ENCODE measurements around the gene NFU1. TPM values are rescaled to one million over a fixed set of nuclear protein-coding genes. Genes with fewer than 3 reads are reported as not detected.

NFU1 gene
- polyA plus RNA-seq, 1 of the 3 experiments (the other 2 are of a cell fraction): 23.5 TPM

DNA sequence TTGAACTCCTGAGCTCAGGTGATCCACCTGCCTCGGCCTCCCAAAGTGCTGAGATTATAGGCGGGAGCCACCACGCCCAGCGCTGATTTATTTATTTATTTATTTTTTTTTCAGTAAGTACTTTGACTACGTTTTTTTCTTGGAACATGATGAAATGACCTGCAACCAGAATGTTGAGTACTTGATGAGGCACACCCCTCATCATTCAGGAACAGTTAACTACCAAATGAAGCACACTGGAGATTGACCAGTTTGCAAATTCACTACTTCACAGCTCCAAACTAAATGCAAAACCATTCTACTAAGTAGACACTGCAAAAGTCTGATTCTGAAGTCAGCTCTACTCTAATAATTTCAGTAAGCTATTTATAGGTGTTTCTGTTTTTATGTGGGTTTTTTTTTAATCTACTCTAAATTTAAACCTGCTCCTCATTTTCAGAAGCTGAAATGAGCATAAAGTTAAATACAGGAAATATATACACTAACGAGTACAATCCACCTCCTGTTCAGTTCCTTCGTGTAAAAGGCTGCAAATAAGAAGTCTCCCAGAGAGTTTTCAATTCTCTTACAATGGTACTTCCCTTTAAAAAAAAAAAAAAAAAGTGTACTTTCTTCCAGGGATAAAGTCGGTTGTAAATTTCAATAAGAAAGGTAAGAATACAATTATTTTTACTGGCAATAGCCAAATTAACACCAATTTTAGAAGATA, 51.6 kb downstream of the NFU1 start:
- Histone ChIP-seq H3K79me2 (ENCODE audit: insufficient read depth) (peaks cover 68% of the 10 kb centered on the region), H2AFZ (ENCODE audit: low read depth) (no peak overlapping the region), H4K20me1 (ENCODE audit: insufficient read depth) (peaks cover 40% of the 10 kb centered on the region), H3K36me3 (replicated peaks in 1 of 2; ENCODE audit: control insufficient read depth in 1 of 2, insufficient read depth in 2 of 2, low read length in 1 of 2) (peaks cover 6 to 8% of the 10 kb centered on the region in 2 experiments), H3K27me3 (ENCODE audit: insufficient read depth) (no peaks in the 10 kb centered on the region), H3K9me3 (no peaks in the 10 kb centered on the region), H3K4me1 (ENCODE audit: control insufficient read depth in 1 of 2, insufficient read depth in 2 of 2, low read depth in 1 of 2, low read length in 1 of 2) (peaks cover 6 to 20% of the 10 kb centered on the region in 2 experiments; a peak in 3 of 4 replicates), H3K27ac (ENCODE audit: low read depth in 2 of 2, low read length in 1 of 2) (peak overlapping the region in 1 of 2 experiments; percentile 79; a peak in 1 of 4 replicates), H3F3A (replicated peaks; ENCODE audit: insufficient read depth) (peaks cover 13% of the 10 kb centered on the region), H3K4me2 (peak overlapping the region; percentile 87), H3K4me3 (ENCODE audit: low read depth in 2 of 2, low read length in 1 of 2) (peak overlapping the region; percentile 77 to 92; a peak in 3 of 4 replicates), H3K9me2 (no peaks in the 10 kb centered on the region), H3K9ac (peak overlapping the region; percentile 92; the same call in 1 of the 2 replicates)
- CTCF ChIA-PET: interaction anchor here (4.5 kb wide), 1 partner anchor 9 kb away, joined by 36 read pairs; no protein-coding TSS in a partner anchor
- 80% methylated on average over 8 of the region's 8 CpGs for WGBS (ENCODE audit: low lambda C conversion rate)
- POLR2A ChIA-PET: interaction anchor here (0.6 to 1.7 kb wide), 2 partner anchors 47 to 52 kb away, joined by 6 read pairs; partner anchors contain the start of gene NFU1
- no peak for DNase-seq
- TF ChIP-seq POLR2AphosphoS5 (IDR thresholded peaks at IDR 0.05; ENCODE audit: low read depth, low read length) (no peak), FOXJ3 (CRISPR knock-in tag; IDR thresholded peaks at IDR 0.05) (no peak), FOSL2 (IDR thresholded peaks at IDR 0.05; ENCODE audit: borderline replicate concordance, low read depth) (no peak), CHD2 (IDR thresholded peaks at IDR 0.05; ENCODE audit: low read length, partially characterized antibody) (no peak), TAF1 (IDR thresholded peaks at IDR 0.05; ENCODE audit: borderline replicate concordance, low read depth, low read length) (no peak), NRF1 (IDR thresholded peaks at IDR 0.05; ENCODE audit: low read depth, low read length) (no peak), SMC3 (IDR thresholded peaks at IDR 0.05; ENCODE audit: low read depth, low read length) (no peak)

DNA sequence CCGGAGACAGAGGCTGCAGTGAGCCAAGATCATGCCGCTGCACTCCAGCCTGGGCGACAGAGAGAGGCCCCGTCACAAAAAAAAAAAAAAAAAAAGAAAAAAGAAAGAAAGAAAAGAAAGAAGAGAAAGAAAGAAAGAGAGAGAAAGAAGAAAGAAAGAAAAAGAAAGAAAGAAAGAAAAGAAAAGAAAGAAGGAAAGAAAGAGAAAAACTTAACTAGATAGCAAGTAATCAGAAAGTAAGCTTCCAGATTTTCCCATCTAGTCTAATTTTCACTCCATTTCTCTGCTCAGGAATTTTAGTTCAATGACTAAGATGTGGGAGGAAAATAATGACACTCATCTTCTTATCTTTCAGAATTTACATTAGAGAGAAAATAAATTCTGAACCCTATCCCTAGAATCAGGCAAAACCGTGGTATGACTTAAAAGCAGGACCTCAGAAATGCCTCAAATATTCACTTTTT, 52.6 kb downstream of the NFU1 start:
- ChIA-PET CTCF (interaction anchor here (1.0 to 4.5 kb wide), 3 partner anchors 8 to 109 kb away, joined by 3 to 36 read pairs (median 3); partner anchors contain the start of gene NFU1), POLR2A (no interaction called here)
- Histone ChIP-seq H3K4me2 (peak overlapping the region; percentile 87), H3K9ac (no peak overlapping the region), H4K20me1 (ENCODE audit: insufficient read depth) (peaks cover 49% of the 10 kb centered on the region), H3F3A (replicated peaks; ENCODE audit: insufficient read depth) (peaks cover 13% of the 10 kb centered on the region), H3K9me3 (no peaks in the 10 kb centered on the region), H3K79me2 (ENCODE audit: insufficient read depth) (peaks cover 77% of the 10 kb centered on the region), H3K36me3 (replicated peaks in 1 of 2; ENCODE audit: control insufficient read depth in 1 of 2, insufficient read depth in 2 of 2, low read length in 1 of 2) (peaks cover 6 to 8% of the 10 kb centered on the region in 2 experiments), H2AFZ (ENCODE audit: low read depth) (no peak overlapping the region), H3K4me3 (ENCODE audit: low read depth in 2 of 2, low read length in 1 of 2) (no peak overlapping the region; a peak in 1 of 4 replicates), H3K9me2 (no peaks in the 10 kb centered on the region), H3K27ac (ENCODE audit: low read depth in 2 of 2, low read length in 1 of 2) (no peak overlapping the region; a peak in 1 of 4 replicates), H3K4me1 (ENCODE audit: control insufficient read depth in 1 of 2, insufficient read depth in 2 of 2, low read depth in 1 of 2, low read length in 1 of 2) (peaks cover 6 to 20% of the 10 kb centered on the region in 2 experiments; a peak in 3 of 4 replicates), H3K27me3 (ENCODE audit: insufficient read depth) (no peaks in the 10 kb centered on the region)
- WGBS (ENCODE audit: low lambda C conversion rate): 95% methylated on average over 5 of the region's 5 CpGs
- TF ChIP-seq NRF1 (IDR thresholded peaks at IDR 0.05; ENCODE audit: low read depth, low read length): no peak
- TF ChIP-seq RFX5 (IDR thresholded peaks at IDR 0.05; ENCODE audit: low read length): no peak
- DNase-seq: no peak

DNA sequence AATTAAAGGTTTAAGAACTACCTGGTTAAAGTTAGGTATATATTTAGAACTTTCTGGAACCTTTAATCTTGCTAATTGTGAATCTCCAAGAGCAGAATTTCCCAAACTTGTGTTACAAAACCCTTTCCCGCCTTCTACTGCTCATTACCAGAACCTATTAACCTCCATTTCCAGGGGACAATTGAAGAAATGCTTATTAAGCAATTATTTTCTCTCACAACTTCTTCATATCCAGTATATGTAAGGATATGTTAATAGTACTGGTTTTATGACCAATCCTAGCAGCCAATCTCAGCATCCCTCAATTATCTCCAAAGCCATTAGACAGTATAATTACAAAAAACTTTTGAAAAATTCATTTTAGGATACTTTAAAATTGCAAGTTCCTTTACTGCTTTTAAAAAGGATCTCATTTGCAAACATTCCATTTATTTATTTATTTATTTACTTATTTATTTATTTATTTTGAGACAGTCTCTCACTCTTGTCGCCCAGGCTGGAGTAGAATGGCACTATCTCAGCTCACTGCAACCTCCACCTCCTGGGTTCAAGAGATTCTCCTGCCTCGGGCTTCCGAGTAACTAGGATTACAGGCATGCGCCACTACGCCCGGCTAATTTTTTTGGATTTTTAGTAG, 53.9 kb downstream of the NFU1 start:
- no peak for DNase-seq
- peaks cover 91% of the 10 kb centered on the region for H3K79me2 ChIP-seq (ENCODE audit: insufficient read depth)
- H3F3A ChIP-seq (replicated peaks; ENCODE audit: insufficient read depth): peaks cover 11% of the 10 kb centered on the region
- H3K27me3 ChIP-seq (ENCODE audit: insufficient read depth): no peaks in the 10 kb centered on the region
- no peak overlapping the region for H3K9ac ChIP-seq
- no peaks in the 10 kb centered on the region for H3K9me3 ChIP-seq
- 0 out of 2 replicates have a peak overlapping the region, but pooled peaks have one; percentile 87 for H3K4me2 ChIP-seq
- peaks cover 59% of the 10 kb centered on the region for H4K20me1 ChIP-seq (ENCODE audit: insufficient read depth)
- peaks cover 6 to 20% of the 10 kb centered on the region in 2 experiments; a peak in 3 of 4 replicates for H3K4me1 ChIP-seq (ENCODE audit: control insufficient read depth in 1 of 2, insufficient read depth in 2 of 2, low read depth in 1 of 2, low read length in 1 of 2)
- no peaks in the 10 kb centered on the region for H3K9me2 ChIP-seq
- H3K27ac ChIP-seq (ENCODE audit: low read depth in 2 of 2, low read length in 1 of 2): no peak overlapping the region
- POLR2A ChIA-PET: no interaction called here
- no peak overlapping the region for H3K4me3 ChIP-seq (ENCODE audit: low read depth in 2 of 2, low read length in 1 of 2)
- H2AFZ ChIP-seq (ENCODE audit: low read depth): no peak overlapping the region
- peaks cover 6 to 8% of the 10 kb centered on the region in 2 experiments for H3K36me3 ChIP-seq (replicated peaks in 1 of 2; ENCODE audit: control insufficient read depth in 1 of 2, insufficient read depth in 2 of 2, low read length in 1 of 2)
- CTCF ChIA-PET: interaction anchor here (0.7 to 4.5 kb wide), 5 partner anchors 7 to 411 kb away, joined by 3 to 36 read pairs (median 3); partner anchors contain the start of gene NFU1
- over 99% methylated on average over 7 of the region's 7 CpGs for WGBS (ENCODE audit: low lambda C conversion rate)
- TF ChIP-seq, protein P1, sequence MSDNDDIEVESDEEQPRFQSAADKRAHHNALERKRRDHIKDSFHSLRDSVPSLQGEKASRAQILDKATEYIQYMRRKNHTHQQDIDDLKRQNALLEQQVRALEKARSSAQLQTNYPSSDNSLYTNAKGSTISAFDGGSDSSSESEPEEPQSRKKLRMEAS (IDR thresholded peaks at IDR 0.05; ENCODE audit: low read depth): no peak
- no peak for TF ChIP-seq TAF1 (IDR thresholded peaks at IDR 0.05; ENCODE audit: borderline replicate concordance, low read depth, low read length)
- TF ChIP-seq ELF1 (IDR thresholded peaks at IDR 0.05): no peak
- TF ChIP-seq MXI1 (IDR thresholded peaks at IDR 0.05; ENCODE audit: low read depth, low read length): no peak
- no peak for TF ChIP-seq JUND (IDR thresholded peaks at IDR 0.05)
- TF ChIP-seq, protein P2, sequence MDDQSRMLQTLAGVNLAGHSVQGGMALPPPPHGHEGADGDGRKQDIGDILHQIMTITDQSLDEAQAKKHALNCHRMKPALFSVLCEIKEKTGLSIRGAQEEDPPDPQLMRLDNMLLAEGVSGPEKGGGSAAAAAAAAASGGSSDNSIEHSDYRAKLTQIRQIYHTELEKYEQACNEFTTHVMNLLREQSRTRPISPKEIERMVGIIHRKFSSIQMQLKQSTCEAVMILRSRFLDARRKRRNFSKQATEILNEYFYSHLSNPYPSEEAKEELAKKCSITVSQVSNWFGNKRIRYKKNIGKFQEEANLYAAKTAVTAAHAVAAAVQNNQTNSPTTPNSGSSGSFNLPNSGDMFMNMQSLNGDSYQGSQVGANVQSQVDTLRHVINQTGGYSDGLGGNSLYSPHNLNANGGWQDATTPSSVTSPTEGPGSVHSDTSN (IDR thresholded peaks at IDR 0.05): no peak
- TF ChIP-seq EP300 (IDR thresholded peaks at IDR 0.05; ENCODE audit: borderline replicate concordance in 1 of 2, low read depth in 1 of 2, low read length in 1 of 2): no peak
- TF ChIP-seq SIN3A (IDR thresholded peaks at IDR 0.05; ENCODE audit: borderline replicate concordance, low read depth, low read length): no peak
- TF ChIP-seq RFX5 (IDR thresholded peaks at IDR 0.05; ENCODE audit: low read length): no peak
- TF ChIP-seq NRF1 (IDR thresholded peaks at IDR 0.05; ENCODE audit: low read depth, low read length): no peak
- TF ChIP-seq, protein P3, sequence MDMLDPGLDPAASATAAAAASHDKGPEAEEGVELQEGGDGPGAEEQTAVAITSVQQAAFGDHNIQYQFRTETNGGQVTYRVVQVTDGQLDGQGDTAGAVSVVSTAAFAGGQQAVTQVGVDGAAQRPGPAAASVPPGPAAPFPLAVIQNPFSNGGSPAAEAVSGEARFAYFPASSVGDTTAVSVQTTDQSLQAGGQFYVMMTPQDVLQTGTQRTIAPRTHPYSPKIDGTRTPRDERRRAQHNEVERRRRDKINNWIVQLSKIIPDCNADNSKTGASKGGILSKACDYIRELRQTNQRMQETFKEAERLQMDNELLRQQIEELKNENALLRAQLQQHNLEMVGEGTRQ (IDR thresholded peaks at IDR 0.05; ENCODE audit: borderline replicate concordance, low read depth, low read length): no peak
- TF ChIP-seq RCOR1 (IDR thresholded peaks at IDR 0.05; ENCODE audit: low read length): no peak

All from SK-N-SH (cell line).